DND-41 (cell line): ENCODE results near the gene SRCIN1.

ENCODE experiments used
- ATAC-seq: fragments of 200-7000 bp; cut with Tn5 transposase; 3 replicates; pipeline ENCODE4 v1.9.1; 2021; ENCODE audit warnings: low read depth; ENCODE audit not compliant: insufficient read depth
- DNase-seq: peaks from one replicate; pipeline ENCODE4 v3.0.0-alpha.2; 2020
- H2AFZ ChIP-seq: 2 replicates; pipeline ENCODE4 v1.6.0; 2012; ENCODE audit warnings: low read depth, low read length
- H3K27ac ChIP-seq: 2 replicates; pipeline ENCODE4 v1.5.1; 2012; ENCODE audit warnings: low read length, inconsistent platforms
- H3K27me3 ChIP-seq: fragments of 200-600 bp; sonication (generic); 2 replicates; pipeline ENCODE4 v1.6.0; 2012; ENCODE audit warnings: low read length, mild to moderate bottlenecking, inconsistent platforms; ENCODE audit not compliant: insufficient read depth, poor library complexity
- H3K36me3 ChIP-seq: 2 replicates; pipeline ENCODE4 v1.5.1; 2012; ENCODE audit warnings: low read length, inconsistent platforms; ENCODE audit not compliant: insufficient read depth
- H3K4me1 ChIP-seq: 2 replicates; pipeline ENCODE4 v1.5.1; 2012; ENCODE audit warnings: mild to moderate bottlenecking, low read length; ENCODE audit not compliant: insufficient read depth
- H3K4me2 ChIP-seq: 2 replicates; pipeline ENCODE4 v1.6.0; 2012; ENCODE audit warnings: mild to moderate bottlenecking, moderate library complexity, low read length, inconsistent platforms; ENCODE audit not compliant: insufficient read depth
- H3K4me3 ChIP-seq, 2 experiments: fragments of 200-600 bp in 1 of 2; shearing (Covaris generic) in 1 of 2; 2 replicates each; pipeline ENCODE4 v1.5.1; 2012 to 2016; ENCODE audit warnings: inconsistent platforms in 2 of 2, low read length in 2 of 2, mild to moderate bottlenecking in 2 of 2, low read depth in 1 of 2, moderate library complexity in 1 of 2
- H3K79me2 ChIP-seq: 2 replicates; pipeline ENCODE4 v1.6.0; 2012; ENCODE audit warnings: low read length, inconsistent platforms; ENCODE audit not compliant: insufficient read depth
- H3K9ac ChIP-seq: 2 replicates; pipeline ENCODE4 v1.6.0; 2012; ENCODE audit warnings: low read depth, mild to moderate bottlenecking, inconsistent platforms, low read length, moderate library complexity
- H3K9me3 ChIP-seq: 2 replicates; pipeline ENCODE4 v1.5.1; 2012; ENCODE audit warnings: low read length, moderate library complexity, mild to moderate bottlenecking, inconsistent platforms; ENCODE audit not compliant: insufficient read depth, severe bottlenecking
- H4K20me1 ChIP-seq: 2 replicates; pipeline ENCODE4 v1.6.0; 2012; ENCODE audit warnings: low read length; ENCODE audit not compliant: insufficient read depth
- EZH2 ChIP-seq: IDR thresholded peaks from 3 replicates; pipeline ENCODE4 v1.6.1; 2012; ENCODE audit warnings: borderline replicate concordance, low read depth, mild to moderate bottlenecking, moderate library complexity, low read length, inconsistent platforms; ENCODE audit not compliant: severe bottlenecking
- TF ChIP-seq, protein P1 (sequence below): IDR thresholded peaks from 2 replicates; pipeline ENCODE4 v1.5.1; 2012; ENCODE audit warnings: borderline replicate concordance, low read length, moderate library complexity, mild to moderate bottlenecking; ENCODE audit not compliant: poor library complexity, severe bottlenecking; ENCODE audit errors: extremely low read depth

The SRCIN1 gene

DNA sequence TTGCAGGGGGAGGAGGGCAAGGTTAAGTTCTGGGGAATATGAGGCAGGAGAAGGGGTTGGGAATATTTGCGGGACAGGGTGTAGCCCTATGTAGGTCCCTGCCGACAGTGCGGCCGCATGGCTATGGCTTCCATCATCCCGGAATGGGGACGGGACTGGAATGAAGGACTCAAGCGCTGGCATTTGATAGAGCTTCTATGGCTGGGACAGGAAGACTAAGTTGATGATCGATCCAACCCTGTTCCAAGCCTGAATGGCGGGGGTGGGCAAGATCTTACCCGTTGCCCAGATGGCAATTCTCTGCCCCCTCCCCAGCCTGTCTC lies 47.1 kb downstream of the SRCIN1 start:
- H3K79me2 ChIP-seq = no peaks in the 10 kb centered on the region
- peak; percentile 10; the same call in 2 of the 3 replicates for ATAC-seq
- peak overlapping the region; percentile 23 to 66; a peak in 3 of 4 replicates for H3K4me3 ChIP-seq
- H3K4me1 ChIP-seq = peaks cover 34% of the 10 kb centered on the region
- peak overlapping the region; percentile 50 for H3K9ac ChIP-seq
- peaks cover 22% of the 10 kb centered on the region; the same call in 1 of the 2 replicates for H4K20me1 ChIP-seq
- peak overlapping the region; percentile 87 for H2AFZ ChIP-seq
- H3K9me3 ChIP-seq = no peaks in the 10 kb centered on the region
- no peak for TF ChIP-seq EZH2
- TF ChIP-seq, protein P1, sequence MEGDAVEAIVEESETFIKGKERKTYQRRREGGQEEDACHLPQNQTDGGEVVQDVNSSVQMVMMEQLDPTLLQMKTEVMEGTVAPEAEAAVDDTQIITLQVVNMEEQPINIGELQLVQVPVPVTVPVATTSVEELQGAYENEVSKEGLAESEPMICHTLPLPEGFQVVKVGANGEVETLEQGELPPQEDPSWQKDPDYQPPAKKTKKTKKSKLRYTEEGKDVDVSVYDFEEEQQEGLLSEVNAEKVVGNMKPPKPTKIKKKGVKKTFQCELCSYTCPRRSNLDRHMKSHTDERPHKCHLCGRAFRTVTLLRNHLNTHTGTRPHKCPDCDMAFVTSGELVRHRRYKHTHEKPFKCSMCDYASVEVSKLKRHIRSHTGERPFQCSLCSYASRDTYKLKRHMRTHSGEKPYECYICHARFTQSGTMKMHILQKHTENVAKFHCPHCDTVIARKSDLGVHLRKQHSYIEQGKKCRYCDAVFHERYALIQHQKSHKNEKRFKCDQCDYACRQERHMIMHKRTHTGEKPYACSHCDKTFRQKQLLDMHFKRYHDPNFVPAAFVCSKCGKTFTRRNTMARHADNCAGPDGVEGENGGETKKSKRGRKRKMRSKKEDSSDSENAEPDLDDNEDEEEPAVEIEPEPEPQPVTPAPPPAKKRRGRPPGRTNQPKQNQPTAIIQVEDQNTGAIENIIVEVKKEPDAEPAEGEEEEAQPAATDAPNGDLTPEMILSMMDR = no peak
- peak overlapping the region; percentile 95 for H3K4me2 ChIP-seq
- DNase-seq = no peak
- no peak overlapping the region for H3K27ac ChIP-seq
- peaks cover 26% of the 10 kb centered on the region for H3K27me3 ChIP-seq
- H3K36me3 ChIP-seq = no peaks in the 10 kb centered on the region

DNA sequence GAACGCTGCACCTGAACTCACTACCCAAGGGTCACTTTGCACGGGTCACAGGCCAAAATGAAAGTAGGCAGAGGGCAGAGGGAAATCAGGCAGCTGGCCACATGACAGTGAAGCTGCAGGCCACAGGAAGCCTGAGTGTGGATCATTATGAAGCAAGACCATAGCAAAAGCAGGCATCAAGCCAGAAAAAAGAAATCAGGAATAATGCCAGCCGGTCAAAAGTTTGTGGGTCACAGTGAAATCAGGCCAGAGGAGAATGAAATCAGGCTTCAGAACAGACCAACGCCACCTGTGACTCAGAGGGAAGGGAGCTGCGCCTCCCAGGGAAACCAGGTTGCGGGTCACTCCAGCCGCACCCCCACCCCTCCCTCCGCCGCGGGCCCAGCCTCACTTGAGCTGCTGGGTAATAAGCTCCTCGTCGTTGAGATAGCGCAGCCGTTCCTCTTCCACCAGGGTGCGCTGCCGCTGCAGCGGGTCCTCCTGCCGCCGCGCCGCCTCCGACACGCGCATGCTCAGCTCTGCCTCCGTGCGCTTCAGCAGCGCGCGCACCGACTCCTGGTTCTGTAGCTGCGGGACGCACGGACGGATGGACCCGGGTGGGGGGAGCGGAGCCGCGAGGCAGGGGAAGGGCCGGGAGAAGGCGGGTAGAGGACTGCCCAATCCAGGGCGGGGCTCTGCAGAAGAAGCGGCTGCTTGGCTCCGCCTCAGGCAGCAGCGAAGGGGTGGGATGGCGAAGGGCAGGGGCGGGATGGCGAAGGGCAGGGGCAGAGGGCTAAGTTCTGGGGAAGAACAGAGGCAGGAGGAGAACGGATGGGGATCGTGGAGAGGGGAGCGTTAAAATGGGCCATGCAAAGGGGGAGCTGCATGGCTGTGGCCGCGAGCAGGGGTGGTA lies 47.7 kb downstream of the SRCIN1 start:
- TF ChIP-seq EZH2 = no peak
- TF ChIP-seq, protein P1 = peak; percentile 95
- ATAC-seq (peak; percentile 86), DNase-seq (peak; percentile 91)
- Histone ChIP-seq H3K27ac (no peak overlapping the region), H3K4me1 (peaks cover 34% of the 10 kb centered on the region), H3K9me3 (no peaks in the 10 kb centered on the region), H3K9ac (peak overlapping the region; percentile 50), H3K27me3 (peaks cover 21% of the 10 kb centered on the region), H3K4me2 (peak overlapping the region; percentile 95), H4K20me1 (peaks cover 22% of the 10 kb centered on the region; the same call in 1 of the 2 replicates), H2AFZ (peak overlapping the region; percentile 87), H3K4me3 (peak overlapping the region; percentile 23 to 66; a peak in 3 of 4 replicates), H3K36me3 (no peaks in the 10 kb centered on the region), H3K79me2 (no peaks in the 10 kb centered on the region)

DNA sequence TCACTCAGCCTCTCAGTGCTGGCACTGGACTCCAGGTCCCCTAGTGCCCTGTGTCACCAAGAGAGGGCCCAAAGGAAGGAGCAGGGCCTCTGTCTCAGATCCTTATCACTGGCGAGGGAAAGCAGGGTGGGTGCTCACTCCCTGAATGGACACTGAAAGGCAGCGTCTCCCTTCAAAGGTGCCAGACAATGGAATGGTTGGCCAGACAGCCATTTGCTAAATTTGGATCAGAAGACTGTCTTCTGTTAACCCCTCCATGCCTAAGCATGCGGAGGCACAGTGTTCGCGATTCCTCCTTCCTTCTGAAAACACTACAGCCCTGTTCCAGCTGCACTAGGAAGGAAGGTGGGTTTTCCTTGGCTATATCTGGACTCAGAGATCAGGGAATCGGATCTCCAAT lies 48.4 kb downstream of the SRCIN1 start:
- Histone ChIP-seq H3K4me2 (peak overlapping the region; percentile 95), H3K9ac (peak overlapping the region; percentile 50), H3K4me3 (peak overlapping the region in 1 of 2 experiments; percentile 66; a peak in 2 of 4 replicates), H3K79me2 (no peaks in the 10 kb centered on the region), H3K36me3 (no peaks in the 10 kb centered on the region), H3K27ac (no peak overlapping the region), H3K4me1 (peaks cover 34% of the 10 kb centered on the region), H3K9me3 (no peaks in the 10 kb centered on the region), H2AFZ (peak overlapping the region; percentile 87; the same call in 1 of the 2 replicates), H3K27me3 (peaks cover 21% of the 10 kb centered on the region), H4K20me1 (peaks cover 19% of the 10 kb centered on the region; the same call in 1 of the 2 replicates)
- no peak for TF ChIP-seq EZH2
- TF ChIP-seq, protein P1 = no peak
- no peak for ATAC-seq
- no peak for DNase-seq
